GM19468 (cell line): ENCODE data around the gene SOS1.

ENCODE experiments used
- ATAC-seq: cut with Tn5 transposase; IDR thresholded peaks from one replicate; pipeline ENCODE4 v1.9.1; 2021; ENCODE audit warnings: mild to moderate bottlenecking, moderate library complexity, moderate number of reproducible peaks; ENCODE audit not compliant: unreplicated experiment; ENCODE audit errors: extremely low read depth

SOS1 gene

DNA sequence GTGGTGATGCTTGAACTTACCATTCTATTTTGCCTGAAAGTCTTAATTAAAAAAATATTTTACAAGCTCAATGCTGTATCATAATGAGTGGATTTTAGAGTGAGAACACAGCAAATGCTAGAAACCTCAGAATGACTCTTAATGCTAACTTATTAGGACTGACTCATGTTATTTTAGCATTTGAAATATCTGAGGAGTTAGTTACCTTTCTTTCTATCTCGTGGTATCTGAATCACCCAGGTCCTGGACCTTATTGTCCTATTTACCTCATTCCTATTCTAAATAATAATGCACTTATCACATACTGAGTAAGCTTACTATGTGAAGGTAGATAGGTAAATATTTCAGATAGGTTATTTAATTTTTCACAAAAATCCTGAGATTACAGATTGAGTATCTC, 70.7 kb downstream of the SOS1 start:
- ATAC-seq = no peak

DNA sequence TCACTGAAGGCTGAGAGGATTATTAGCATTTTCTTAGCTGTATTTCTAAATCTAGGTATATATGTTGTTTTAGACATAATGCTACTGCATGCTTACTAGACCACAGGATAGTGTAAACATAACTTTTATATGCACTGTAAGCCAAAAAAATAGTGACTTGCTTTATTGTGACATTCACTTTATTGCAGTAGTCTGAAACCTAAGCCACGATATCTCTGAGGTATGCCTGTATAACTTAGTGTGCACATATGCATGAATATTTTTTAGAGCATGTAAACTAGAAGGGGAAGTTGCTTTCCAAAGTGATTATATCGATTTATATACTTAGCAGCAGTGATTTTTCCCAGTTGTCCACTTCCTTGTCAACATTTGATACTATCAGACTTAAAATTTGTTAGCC, 81.8 kb downstream of the SOS1 start:
- no peak for ATAC-seq

DNA sequence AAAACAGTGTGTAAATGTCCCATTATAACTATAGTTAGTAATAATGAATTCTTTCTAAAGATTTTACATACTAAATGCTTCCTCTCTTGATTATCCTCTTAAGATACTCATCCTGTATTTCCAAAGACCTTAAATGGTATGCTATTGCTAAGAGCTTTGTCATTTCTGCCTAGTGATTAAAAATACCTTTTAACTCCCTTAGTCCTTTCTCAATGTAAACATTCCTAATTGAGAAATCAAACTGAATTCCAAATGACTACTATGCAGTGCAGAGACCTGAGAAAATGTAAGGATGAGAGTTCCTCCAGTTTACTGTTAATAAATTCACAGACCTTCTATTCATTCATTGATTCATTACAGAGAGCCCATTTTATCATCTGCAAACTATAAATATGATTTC, 86.9 kb downstream of the SOS1 start:
- ATAC-seq = no peak

DNA sequence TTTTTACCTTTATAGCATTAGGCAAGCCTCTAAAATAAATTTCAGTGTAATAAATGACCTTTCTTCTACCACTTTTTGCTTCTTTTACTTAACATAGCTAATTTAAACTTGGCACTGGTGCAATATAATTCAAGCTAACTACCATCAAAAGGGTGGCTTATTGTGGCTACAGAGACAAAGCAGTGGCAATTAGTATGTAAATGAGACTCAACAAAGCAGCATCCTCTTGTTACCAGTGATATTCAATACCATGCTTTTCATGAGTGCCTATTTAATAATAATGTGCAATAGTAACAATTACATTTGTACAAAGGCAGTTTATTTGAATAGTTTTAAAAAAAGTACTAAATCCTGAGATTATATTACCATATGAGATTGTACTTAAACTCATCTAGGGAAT, 93.4 kb downstream of the SOS1 start:
- ATAC-seq = no peak

DNA sequence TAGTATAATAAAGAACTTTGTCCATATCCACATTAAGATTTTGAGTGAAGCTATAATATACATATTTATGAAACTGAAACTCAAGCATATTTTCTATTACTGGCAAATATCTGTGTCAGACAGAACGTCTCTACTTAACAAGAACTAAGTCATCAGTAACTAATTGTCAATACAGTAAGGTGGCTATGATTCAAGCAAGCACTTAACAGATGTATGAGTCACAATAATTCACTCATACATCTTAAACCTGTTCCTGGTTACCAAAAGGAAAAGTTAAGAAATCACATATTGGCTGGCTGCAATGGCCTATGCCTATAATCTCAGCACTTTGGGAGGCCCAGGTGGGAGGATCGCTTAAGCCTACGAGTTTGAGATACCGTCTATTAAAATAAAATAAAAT, 96.0 kb downstream of the SOS1 start:
- no peak for ATAC-seq

DNA sequence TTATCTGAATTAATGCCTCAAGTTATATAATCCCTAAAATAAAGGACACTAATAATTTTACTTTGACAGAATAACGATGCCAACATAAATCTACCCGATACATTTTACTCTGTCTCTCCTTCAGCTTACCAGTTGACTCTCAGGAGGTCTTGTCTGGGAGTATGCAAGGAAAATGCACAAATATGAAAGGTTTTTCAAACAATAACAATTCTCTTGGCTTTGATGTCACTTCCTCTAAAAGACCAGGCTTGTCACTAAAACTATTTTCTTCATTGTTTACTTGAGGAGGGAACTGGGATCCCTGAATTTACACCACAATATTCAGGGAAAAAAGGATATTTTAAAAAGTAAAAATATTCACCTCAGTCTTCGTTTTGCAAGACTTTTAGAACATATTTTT, 97.2 kb downstream of the SOS1 start:
- ATAC-seq = no peak

DNA sequence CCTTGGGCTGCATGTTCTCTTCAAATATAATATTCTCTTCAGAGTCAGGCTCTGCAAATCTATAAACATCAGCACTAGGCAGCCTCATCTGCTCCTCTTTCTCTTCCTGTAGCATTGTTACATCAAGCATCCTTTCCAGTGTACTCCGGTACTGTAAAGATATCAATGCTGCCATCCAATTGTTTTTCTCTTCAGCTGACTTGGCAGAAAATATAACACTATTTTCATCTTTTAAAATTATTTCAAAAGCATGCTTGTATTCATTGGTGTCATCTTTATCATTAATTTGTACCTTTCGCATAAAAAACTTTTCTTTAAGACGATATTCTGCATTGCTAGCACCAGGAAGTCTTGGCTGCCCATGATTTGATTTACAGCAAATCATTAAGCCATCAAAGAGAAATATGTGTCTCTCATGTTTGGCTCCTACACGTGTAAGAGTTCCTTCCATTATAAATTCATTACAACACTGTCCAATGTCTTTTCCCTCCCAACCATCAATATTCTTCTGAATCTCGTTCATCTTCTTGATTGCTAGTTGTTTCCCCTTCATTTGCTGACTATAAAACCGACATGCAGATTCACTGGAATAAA, 98.1 kb downstream of the SOS1 start:
- ATAC-seq = no peak

DNA sequence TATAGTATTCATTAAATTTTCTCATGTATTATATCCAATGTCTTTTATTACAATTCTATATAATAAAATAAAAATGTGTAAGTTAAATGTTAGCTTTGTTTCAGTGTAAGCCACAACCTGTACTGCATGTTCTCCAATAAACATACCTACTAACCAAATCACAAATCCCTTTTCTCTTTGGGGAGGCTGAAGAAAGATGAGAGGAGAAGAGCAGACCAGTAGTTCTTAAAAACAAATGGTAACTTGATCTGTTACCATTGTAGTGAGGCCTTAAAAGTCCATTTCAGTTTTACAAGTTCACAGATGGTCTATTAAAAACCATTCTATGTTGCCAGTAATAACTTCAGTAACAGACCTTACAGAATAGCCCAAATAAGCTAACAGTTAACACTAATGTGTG, 100.5 kb downstream of the SOS1 start:
- ATAC-seq = no peak

DNA sequence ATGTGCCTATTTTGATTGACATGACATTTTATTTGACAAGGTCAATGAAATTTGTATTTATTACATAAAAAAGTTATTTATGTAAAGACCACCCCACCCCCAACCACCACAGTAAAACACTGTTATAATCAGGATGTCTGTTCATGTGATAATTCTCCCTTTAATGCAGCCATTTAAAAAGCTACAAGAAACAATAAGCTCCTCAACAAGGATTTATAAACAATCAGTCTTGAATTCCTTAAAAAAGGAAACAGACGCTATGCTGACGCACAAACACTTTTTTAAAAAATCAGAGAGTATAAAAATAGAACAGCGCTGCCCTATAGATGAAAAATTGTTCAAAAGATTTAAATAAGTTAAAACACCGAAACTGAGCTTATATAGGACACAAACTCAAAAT, 102.2 kb downstream of the SOS1 start:
- ATAC-seq = no peak

DNA sequence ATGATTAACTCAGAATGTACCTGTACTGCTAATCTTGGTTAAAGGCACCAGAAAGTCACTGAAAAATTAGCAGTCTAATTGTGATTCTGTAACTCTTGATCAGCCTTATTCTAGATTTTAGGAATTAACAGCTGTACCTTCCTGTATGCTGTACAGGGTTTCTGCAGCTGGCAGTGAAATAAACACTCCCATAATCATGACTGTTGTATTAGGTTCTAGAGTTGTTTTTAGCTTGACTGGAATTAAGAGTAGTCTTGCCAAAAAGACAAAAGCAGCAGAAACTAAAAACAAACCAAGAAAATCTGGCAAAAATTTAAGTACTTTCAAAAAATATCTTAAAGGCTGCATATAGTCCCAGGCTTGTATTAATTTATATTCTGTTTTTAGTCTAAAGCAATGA, 103.5 kb downstream of the SOS1 start:
- ATAC-seq = no peak

DNA sequence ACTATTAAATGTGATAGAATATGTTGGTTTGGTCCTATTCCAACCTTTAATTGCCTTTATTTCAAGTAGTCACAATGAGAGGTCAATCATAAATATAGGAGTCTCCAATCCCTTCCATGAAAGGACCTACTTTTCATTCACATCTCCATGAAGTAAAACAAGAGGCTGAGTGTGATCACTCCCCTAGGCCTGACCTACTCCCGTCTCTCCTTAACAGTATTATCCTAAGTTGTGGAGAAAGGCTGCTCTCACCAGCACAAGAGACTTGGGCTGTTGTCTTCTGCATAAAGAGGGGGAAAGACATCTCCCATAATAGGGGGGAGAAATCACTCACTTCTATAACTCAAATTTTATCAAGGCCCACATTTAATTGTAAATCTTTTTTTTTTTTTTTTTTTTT, 105.4 kb downstream of the SOS1 start:
- no peak for ATAC-seq

DNA sequence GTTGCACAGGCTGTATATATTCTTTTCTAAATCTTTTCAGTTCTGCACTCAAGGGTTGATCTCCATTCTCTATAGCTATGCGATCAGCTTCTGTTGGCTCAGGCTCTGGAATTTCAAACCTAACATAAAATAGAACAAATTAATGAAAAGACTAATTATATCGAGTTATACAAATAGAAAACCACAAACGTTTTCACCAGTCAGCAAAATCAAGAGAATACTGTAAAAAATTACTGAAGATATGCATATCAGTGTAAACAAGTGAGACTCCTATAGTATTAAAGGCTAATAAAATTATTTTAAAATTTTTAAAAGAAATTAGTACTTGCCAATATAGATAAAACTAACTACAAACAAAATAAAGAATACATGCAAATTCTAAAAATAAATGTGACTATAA, 107.0 kb downstream of the SOS1 start:
- ATAC-seq = no peak

DNA sequence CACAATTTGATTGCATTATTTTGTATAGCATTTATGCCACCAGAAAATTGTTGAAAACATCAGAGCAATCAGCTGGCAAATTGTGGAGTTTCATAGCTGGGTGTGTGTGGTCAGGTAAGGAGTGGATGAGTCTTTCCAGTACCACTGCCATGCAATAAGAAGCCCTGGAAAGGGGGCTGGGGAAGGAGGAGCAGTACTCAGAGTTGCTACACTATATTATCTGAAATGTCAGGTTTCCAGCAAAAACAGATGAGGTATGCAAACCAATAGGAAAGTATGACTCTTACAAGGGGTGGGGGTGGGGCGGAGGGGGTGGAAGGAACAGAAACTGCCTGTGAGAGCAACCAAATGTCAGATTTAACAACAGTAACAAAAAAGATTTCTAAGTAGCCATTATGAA, 112.2 kb downstream of the SOS1 start:
- ATAC-seq = no peak

DNA sequence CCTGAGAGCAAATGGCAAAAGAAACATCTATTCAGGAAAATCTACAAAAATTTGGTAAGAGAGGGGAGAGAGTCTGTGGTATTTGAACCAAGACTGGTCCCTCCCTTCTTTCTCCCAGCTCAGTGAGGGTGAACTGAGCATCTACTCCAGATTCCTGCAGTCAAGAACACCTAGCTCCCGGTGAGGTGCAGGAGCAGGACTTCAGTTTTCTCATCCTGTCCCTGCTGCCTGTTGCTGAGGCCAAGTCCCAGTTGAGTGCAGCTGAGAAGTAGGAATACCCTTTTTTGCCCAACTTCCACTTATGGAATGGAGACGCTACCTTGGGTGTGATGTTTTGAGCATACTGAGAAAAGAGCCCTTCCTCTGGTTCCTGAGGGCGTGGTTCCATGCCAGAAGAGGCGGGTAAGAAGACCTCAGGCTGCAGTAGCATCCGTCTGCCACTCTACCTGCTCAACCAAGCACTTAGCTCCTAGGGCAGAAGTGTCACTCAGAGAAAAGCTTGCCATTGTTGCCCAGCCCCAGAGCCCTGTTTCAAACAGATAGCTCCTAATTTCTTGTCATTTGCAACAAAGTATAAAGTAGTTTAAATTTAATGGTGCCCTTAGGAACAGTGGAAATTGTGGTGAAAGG, 112.9 kb downstream of the SOS1 start:
- no peak for ATAC-seq

DNA sequence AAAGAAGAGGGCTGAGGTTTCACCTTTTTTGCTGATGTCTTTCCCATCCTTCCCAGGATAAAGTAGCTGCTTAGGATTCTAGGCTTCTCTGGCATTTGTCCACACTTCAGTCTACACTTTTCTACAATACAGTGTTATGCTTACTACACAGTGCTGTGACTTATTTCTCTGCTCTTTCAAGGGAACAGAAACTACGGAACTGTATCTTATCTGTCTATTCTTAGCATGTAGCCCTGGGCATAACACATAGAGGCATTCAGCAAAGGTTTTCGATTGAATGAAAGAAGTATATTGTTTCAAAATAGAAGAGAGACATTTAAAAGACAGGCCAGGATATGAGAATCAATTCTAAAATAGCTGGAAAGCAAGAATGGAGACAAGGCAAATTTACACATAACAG, 120.3 kb downstream of the SOS1 start:
- no peak for ATAC-seq

DNA sequence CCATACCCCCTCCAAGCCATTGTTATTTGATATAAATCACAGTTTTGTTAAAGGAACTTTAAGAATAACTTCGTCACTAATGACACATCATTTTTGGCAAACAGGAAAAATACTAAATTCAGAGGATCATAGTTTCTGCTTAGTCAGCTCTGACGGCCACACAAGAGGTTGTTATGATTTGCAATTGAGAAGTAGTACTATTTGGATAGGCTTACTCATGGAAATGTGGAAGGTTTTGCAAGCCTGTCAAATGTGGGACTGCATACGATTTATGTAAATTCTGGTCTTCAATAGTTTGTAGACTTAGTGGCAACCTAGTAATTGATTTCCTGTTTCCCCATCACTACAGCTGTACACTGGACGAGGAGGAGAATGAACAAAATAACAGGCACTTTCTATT, 123.1 kb downstream of the SOS1 start:
- no peak for ATAC-seq

DNA sequence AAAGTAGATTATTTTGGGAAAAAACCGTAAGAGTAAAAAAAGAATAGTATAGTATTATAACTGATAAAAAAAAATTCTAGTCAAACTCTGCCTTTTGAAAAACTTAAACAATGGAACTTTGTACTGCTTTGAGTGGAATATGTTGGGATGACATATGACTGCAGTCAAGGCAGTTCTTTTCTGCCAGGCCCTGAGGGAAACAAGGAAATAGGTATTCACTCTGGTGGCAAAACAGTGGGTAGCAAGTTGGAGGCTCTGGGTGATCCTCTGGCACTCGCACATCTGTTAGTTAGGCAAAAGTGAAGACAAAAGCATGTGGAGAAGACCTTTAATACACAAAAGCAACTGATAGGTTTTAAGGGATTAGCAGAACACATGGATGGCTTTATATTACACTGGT, 129.0 kb downstream of the SOS1 start:
- ATAC-seq = no peak

DNA sequence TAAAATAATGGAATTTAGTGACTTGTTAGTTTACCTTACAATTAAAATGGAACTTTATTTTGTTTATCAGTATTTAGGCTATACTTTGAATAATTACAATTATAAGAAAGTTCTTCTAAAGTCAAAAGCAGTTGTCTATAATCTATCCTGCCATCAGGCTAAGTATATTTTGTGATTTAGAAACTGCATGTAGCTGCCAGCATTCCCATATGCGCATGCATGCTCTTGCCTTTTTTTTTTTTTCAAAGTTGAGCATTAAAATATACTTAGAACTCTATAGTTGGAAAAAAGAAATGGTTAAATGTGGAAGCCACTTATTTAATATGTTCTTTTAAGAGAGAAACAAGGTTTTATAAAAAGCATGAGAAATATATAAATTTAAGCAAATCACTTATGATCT, 132.1 kb downstream of the SOS1 start:
- ATAC-seq = no peak

DNA sequence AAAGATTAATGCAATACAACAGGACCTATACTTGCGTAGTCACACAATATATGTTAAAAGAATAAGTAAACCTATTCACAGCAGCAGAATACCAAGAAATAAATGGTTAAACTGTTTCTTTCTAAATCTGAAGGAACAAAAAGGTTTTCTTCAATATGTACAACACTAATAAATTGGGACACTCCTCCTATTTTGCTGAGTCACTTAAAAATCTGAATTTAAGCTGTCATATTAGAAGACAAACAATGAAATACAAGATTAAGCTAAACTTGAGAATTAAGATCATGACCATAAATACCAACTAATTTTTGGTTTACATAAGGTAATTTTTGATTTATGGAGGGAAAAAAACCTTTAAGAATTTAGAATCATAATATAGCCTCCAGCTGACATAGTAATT, 138.4 kb downstream of the SOS1 start:
- no peak for ATAC-seq

DNA sequence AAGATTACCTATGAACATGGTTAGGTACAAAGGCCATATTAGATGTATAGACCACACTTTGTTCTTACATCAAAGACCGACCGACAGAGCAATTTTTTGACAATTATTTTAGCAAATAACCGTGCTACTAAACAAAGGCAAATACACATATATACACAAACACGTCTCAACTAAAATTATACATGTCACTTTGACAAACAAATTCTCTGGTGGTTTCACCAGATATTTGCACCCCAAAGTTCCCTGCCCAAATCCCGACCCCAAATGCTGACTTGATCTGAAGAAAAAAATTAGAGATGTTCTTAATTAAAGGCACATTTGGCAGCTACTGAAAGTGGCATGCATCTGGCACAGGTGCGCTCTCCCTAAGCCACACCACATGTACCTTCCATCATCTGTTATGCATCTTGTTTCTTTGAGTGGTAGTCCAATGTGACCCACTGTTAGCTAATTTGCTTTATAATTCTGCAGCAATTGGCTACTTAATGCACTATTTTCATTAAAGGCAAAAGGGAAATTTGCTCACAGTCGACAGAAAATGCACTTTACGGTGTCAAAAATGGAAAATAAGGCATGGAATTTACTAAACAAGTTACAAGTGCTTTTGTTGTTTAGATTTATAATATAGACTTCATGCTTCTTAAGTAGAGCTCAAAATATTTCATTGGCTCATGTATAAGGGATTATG, 139.0 kb downstream of the SOS1 start:
- no peak for ATAC-seq

DNA sequence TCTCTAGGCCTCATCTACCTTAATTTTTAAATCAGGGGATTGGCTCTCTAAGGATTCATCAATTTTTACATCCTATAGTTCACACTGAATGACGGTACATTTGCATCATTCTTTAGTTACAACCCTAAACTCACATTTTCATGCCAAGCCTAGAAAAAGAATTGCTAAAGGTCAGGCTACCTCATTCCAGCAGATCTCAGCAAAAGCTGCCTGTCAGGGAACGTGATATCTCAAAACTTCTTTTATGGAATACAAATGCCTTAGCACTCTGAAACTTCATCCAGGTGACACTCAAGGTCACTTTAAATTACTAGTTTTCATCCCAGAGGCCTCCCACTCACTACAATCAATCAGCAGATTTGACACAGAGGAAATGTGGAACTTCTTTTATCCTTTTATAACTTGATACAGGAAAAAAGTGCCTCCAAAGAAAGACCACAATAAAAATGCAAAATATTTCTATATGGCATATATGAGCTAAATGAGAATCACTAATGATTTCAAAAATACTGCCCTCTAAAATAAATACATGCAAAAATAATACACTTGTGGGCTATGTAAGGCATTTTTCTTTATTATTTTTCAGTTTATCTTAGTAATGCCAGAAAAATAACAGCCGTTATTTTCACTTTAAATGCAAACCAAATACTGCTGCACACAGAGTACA, 139.7 kb downstream of the SOS1 start:
- no peak for ATAC-seq
